ENCODE results near the gene MDN1.

MDN1 gene

DNA sequence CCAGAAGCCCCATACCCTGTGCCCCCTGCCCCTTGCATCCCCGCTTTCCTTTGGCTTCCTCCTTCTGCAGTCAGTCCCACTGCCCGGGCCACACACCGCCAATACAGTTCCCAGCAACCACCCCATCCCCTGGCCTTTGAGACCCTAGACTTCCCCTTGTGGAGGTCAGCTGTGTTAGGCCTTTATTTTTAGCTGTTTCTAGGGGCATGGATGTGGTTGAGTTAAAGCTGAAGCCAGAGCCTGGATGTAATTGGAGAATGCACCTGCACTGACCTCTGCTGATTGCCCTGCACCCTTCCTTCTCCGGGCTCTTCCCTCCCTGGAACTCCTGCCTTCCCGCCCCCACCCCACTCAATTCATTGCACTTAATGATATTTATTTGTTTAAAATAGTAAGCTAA, 214.9 kb downstream of the MDN1 start:
- H3K4me1 ChIP-seq (ENCODE audit: insufficient read depth, poor library complexity, severe bottlenecking): no peaks in the 10 kb centered on the region
- no peaks in the 10 kb centered on the region for H3K36me3 ChIP-seq (ENCODE audit: low read depth)
- TF ChIP-seq, protein P1, sequence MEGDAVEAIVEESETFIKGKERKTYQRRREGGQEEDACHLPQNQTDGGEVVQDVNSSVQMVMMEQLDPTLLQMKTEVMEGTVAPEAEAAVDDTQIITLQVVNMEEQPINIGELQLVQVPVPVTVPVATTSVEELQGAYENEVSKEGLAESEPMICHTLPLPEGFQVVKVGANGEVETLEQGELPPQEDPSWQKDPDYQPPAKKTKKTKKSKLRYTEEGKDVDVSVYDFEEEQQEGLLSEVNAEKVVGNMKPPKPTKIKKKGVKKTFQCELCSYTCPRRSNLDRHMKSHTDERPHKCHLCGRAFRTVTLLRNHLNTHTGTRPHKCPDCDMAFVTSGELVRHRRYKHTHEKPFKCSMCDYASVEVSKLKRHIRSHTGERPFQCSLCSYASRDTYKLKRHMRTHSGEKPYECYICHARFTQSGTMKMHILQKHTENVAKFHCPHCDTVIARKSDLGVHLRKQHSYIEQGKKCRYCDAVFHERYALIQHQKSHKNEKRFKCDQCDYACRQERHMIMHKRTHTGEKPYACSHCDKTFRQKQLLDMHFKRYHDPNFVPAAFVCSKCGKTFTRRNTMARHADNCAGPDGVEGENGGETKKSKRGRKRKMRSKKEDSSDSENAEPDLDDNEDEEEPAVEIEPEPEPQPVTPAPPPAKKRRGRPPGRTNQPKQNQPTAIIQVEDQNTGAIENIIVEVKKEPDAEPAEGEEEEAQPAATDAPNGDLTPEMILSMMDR (IDR thresholded peaks at IDR 0.05; ENCODE audit: poor library complexity, severe bottlenecking): no peak
- H3K4me3 ChIP-seq (ENCODE audit: severe bottlenecking): no peak overlapping the region
- ATAC-seq (ENCODE audit: low read depth) (no peak), DNase-seq (ENCODE audit: low spot score) (no peak)
- H3K9me3 ChIP-seq (ENCODE audit: severe bottlenecking): no peaks in the 10 kb centered on the region
- no peaks in the 10 kb centered on the region for H3K27me3 ChIP-seq (ENCODE audit: insufficient read depth, poor library complexity, severe bottlenecking)
- no peak overlapping the region for H3K27ac ChIP-seq (ENCODE audit: poor library complexity, severe bottlenecking)

DNA sequence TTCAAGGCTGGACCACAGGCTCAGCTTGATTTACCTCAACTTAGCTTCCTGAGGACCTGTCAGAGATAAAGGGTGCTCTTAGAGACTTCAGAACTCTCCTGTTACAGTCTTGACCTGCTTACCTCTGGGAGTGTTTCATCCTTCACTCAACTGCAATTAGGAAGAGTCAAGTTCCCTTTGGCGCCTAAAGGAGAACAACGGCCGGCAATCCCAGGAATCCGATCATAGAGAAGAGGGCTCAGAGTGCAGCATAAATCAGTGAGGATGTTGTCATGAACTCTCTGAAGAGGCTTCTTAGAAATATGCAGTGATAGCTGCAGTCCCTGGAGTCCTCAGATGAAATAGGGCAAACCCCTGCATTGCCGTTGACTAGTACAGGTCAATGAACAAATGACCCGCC, 217.4 kb downstream of the MDN1 start:
- Histone ChIP-seq H3K4me3 (ENCODE audit: severe bottlenecking) (no peak overlapping the region), H3K27me3 (ENCODE audit: insufficient read depth, poor library complexity, severe bottlenecking) (no peaks in the 10 kb centered on the region), H3K36me3 (ENCODE audit: low read depth) (no peaks in the 10 kb centered on the region), H3K4me1 (ENCODE audit: insufficient read depth, poor library complexity, severe bottlenecking) (no peaks in the 10 kb centered on the region), H3K27ac (ENCODE audit: poor library complexity, severe bottlenecking) (no peak overlapping the region), H3K9me3 (ENCODE audit: severe bottlenecking) (no peaks in the 10 kb centered on the region)
- DNase-seq (ENCODE audit: low spot score) (no peak), ATAC-seq (ENCODE audit: low read depth) (no peak)
- TF ChIP-seq, protein P1 (IDR thresholded peaks at IDR 0.05; ENCODE audit: poor library complexity, severe bottlenecking): no peak

DNA sequence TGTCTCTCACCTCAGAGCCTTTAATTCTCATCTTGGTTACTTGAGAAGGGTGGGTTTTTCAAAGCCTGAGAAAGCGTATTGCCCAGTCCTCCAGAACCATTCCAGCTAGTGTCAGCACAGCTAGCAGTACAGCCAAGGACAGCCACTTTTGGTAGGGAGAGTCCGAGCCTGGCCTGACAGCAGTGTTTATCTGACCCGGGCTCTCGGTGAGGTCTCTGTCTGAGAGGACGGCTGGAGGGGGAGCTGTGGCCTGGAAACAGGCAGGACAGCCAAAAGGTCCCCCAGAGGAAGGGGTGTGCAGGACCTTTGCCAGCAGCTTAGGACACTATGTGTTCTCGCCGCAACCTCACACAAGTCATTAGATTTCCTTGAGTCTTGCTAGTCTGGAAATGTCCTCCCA, 219.9 kb downstream of the MDN1 start:
- no peaks in the 10 kb centered on the region for H3K36me3 ChIP-seq (ENCODE audit: low read depth)
- no peaks in the 10 kb centered on the region for H3K4me1 ChIP-seq (ENCODE audit: insufficient read depth, poor library complexity, severe bottlenecking)
- no peak for DNase-seq (ENCODE audit: low spot score)
- H3K27ac ChIP-seq (ENCODE audit: poor library complexity, severe bottlenecking): no peak overlapping the region
- no peak for ATAC-seq (ENCODE audit: low read depth)
- no peaks in the 10 kb centered on the region for H3K9me3 ChIP-seq (ENCODE audit: severe bottlenecking)
- TF ChIP-seq, protein P1 (IDR thresholded peaks at IDR 0.05; ENCODE audit: poor library complexity, severe bottlenecking): no peak
- H3K27me3 ChIP-seq (ENCODE audit: insufficient read depth, poor library complexity, severe bottlenecking): no peaks in the 10 kb centered on the region
- H3K4me3 ChIP-seq (ENCODE audit: severe bottlenecking): no peak overlapping the region

DNA sequence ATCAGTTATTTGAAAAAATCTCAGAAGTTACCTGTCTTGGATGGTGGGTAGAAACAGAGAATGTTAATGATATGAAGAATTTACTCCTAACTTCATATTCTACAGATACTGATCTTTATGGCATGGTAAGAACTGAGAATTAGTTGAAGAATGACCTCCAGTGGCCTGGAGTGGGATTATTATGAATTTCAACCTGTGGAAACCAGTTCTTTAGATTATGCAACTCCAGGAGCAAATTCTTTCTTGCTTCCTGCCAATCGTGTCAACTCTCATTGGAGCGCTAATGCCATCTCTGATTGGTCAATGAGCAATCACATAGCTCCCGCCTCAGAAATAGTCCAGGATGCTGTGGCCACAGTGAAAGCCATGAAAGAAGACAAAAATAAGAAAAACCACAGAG, 221.6 kb downstream of the MDN1 start:
- no peaks in the 10 kb centered on the region for H3K4me1 ChIP-seq (ENCODE audit: insufficient read depth, poor library complexity, severe bottlenecking)
- H3K4me3 ChIP-seq (ENCODE audit: severe bottlenecking): no peak overlapping the region
- no peak overlapping the region for H3K27ac ChIP-seq (ENCODE audit: poor library complexity, severe bottlenecking)
- H3K9me3 ChIP-seq (ENCODE audit: severe bottlenecking): no peaks in the 10 kb centered on the region
- ATAC-seq (ENCODE audit: low read depth) (peak; percentile 86), DNase-seq (ENCODE audit: low spot score) (no peak)
- no peaks in the 10 kb centered on the region for H3K27me3 ChIP-seq (ENCODE audit: insufficient read depth, poor library complexity, severe bottlenecking)
- H3K36me3 ChIP-seq (ENCODE audit: low read depth): no peaks in the 10 kb centered on the region
- TF ChIP-seq, protein P1 (IDR thresholded peaks at IDR 0.05; ENCODE audit: poor library complexity, severe bottlenecking): peak; percentile 56

DNA sequence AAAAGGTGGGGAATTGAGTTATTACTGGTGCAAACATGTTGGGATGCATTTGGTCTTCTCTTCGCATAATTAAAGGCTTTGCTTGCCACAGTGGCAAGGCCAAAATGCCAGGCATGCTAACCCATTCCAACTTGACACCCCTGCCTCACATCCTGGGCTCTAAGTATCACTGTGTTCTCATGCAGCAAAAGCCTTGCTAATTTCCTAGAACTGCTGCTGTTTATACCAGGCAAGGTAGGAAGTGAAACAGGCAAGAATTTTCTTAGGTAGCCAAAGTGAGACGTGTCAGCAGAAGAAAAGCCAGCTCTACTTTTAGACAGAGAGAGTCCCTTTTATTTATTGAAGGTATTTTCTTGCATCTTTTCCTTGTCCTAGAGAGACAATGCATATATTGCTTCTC, 222.2 kb downstream of the MDN1 start:
- H3K36me3 ChIP-seq (ENCODE audit: low read depth): no peaks in the 10 kb centered on the region
- no peaks in the 10 kb centered on the region for H3K4me1 ChIP-seq (ENCODE audit: insufficient read depth, poor library complexity, severe bottlenecking)
- TF ChIP-seq, protein P1 (IDR thresholded peaks at IDR 0.05; ENCODE audit: poor library complexity, severe bottlenecking): no peak
- no peaks in the 10 kb centered on the region for H3K27me3 ChIP-seq (ENCODE audit: insufficient read depth, poor library complexity, severe bottlenecking)
- H3K4me3 ChIP-seq (ENCODE audit: severe bottlenecking): no peak overlapping the region
- H3K9me3 ChIP-seq (ENCODE audit: severe bottlenecking): no peaks in the 10 kb centered on the region
- H3K27ac ChIP-seq (ENCODE audit: poor library complexity, severe bottlenecking): no peak overlapping the region
- ATAC-seq (ENCODE audit: low read depth): no peak
- no peak for DNase-seq (ENCODE audit: low spot score)
